ENCODE measurements around the gene PAAF1.
"Not testable (repeated sequence)": the region's sequence is repeated elsewhere in the genome, so short reads cannot be mapped to it uniquely, and the experiment has no call there.

The PAAF1 gene

DNA sequence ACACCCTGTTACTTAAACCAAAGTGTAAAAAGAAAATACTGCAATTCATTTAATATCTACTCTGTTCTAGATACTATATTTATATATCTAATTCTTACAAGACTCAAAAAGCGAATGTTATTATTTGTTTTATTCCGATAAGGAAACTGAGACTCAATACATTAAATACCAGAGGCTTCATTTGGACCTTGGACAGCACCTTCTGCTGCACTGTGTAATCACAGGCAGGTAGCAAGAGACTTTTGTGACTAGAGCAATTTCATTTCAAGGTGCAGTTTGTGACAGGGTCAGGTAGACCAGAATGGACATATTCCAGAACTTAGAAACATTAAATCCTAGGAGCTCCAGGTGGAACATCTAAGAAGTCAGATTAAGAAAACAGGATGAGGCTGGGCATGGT lies 52.6 kb downstream of the PAAF1 start:
- TF ChIP-seq, protein P1, sequence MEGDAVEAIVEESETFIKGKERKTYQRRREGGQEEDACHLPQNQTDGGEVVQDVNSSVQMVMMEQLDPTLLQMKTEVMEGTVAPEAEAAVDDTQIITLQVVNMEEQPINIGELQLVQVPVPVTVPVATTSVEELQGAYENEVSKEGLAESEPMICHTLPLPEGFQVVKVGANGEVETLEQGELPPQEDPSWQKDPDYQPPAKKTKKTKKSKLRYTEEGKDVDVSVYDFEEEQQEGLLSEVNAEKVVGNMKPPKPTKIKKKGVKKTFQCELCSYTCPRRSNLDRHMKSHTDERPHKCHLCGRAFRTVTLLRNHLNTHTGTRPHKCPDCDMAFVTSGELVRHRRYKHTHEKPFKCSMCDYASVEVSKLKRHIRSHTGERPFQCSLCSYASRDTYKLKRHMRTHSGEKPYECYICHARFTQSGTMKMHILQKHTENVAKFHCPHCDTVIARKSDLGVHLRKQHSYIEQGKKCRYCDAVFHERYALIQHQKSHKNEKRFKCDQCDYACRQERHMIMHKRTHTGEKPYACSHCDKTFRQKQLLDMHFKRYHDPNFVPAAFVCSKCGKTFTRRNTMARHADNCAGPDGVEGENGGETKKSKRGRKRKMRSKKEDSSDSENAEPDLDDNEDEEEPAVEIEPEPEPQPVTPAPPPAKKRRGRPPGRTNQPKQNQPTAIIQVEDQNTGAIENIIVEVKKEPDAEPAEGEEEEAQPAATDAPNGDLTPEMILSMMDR (IDR thresholded peaks at IDR 0.05; ENCODE audit: low read depth, low read length, missing control alignments): no peak
- no peak overlapping the region for H3K4me3 ChIP-seq (ENCODE audit: low read depth, low read length)
- no peak for DNase-seq (ENCODE audit: low read depth)

DNA sequence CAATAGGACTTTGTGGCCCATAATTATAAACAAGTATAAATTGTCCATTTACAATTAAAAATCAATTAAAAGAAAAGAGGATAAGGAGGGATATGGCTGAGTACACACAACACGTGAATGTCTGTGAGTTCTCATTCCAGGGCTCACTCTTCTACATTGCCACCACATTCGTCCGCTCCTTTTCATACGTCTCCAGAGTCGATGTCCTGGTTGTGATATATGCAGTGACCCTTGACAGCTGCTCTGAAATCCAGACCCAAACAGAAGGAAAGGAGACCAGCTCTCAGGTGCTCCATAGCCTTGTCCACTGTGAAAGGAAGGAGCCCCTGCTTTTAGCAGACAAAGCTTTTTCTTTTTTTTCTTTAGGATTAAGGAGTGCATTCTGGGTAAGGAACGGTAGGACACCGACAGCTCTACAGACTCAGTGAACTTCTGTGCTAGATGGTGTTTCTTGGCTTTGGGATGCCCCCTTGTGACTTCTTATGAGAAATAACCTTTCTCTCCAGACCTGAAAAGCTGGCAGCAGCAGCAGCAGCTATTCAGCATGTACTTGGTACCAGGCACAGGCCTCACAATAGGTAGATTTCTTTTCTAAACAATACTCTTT lies 54.3 kb downstream of the PAAF1 start:
- DNase-seq (ENCODE audit: low read depth): no peak
- TF ChIP-seq, protein P1 (IDR thresholded peaks at IDR 0.05; ENCODE audit: low read depth, low read length, missing control alignments): peak; percentile 26
- no peak overlapping the region for H3K4me3 ChIP-seq (ENCODE audit: low read depth, low read length)

DNA sequence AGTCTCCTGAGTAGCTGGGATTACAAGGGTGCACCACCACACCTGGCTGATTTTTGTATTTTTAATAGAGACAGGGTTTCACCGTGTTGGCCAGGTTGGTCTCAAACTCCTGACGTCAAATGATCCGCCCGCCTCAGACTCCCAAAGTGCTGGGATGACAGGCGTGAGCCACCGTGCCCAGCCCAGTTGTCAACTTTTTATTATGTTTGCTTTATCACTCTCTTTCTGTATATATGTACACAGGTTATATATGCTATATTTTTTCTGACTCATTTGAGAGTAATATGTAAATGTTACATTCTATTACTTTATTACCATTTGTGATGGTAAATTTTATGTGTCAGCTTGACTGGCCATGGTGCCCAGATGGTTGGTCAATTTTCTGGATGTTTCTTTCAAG lies 55.2 kb downstream of the PAAF1 start:
- no peak for DNase-seq (ENCODE audit: low read depth)
- H3K4me3 ChIP-seq (ENCODE audit: low read depth, low read length): no peak overlapping the region
- TF ChIP-seq, protein P1 (IDR thresholded peaks at IDR 0.05; ENCODE audit: low read depth, low read length, missing control alignments): no peak

DNA sequence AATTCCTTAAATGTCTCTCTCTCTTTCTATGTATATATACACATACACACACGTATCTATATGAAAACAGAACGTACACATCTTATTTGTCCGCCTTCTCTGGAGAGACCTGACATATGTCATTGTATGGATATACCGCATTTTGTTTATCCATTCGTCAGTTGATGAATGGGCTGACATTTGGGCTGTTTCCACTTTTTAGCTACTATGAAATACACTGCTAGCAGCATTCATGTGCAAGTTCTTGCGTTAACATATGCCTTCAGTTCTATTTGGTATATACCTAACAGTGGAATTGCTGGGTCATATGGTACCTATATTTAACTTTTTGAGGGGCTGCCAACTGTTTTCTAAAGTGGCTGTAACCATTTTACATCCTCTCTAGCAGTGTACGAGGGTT lies 56.0 kb downstream of the PAAF1 start:
- no peak for DNase-seq (ENCODE audit: low read depth)
- H3K4me3 ChIP-seq (ENCODE audit: low read depth, low read length): no peak overlapping the region
- TF ChIP-seq, protein P1 (IDR thresholded peaks at IDR 0.05; ENCODE audit: low read depth, low read length, missing control alignments): no peak

DNA sequence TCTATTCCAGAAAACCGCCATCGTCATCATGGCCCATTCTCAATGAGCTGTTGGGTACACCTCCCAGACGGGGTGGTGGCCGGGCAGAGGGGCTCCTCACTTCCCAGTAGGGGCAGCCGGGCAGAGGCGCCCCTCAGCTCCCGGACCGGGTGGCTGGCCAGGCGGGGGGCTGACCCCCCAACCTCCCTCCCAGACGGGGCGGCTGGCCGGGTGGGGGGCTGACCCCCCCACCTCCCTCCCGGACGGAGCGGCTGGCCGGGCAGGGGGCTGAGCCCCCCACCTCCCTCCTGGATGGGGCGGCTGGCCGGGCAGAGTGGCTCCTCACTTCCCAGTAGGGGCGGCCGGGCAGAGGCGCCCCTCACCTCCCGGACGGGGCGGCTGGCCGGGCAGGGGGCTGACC lies 59.2 kb downstream of the PAAF1 start:
- H3K4me3 ChIP-seq (ENCODE audit: low read depth, low read length); DNase-seq (ENCODE audit: low read depth): not testable (repeated sequence)

DNA sequence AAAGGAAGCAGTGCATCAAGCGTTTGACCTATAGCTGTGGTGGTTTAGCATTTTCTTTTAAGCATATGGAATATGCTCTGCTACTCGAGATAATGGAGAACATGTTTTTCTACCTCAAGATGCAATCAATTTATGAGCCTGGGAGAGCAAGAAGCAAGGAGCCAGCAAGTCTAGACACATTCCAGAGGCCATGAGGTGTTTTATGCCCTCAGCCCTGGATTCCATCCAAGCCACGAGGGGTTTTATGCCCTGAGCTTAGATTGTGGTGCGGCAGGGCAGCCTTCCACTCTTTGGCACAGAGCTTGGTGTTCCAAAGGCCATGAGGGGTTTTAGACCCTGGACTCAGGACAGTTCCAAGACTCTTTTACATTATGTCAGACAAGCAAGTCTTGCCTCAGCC lies 62.3 kb downstream of the PAAF1 start:
- no peak for DNase-seq (ENCODE audit: low read depth)
- TF ChIP-seq, protein P1 (IDR thresholded peaks at IDR 0.05; ENCODE audit: low read depth, low read length, missing control alignments): no peak
- no peak overlapping the region for H3K4me3 ChIP-seq (ENCODE audit: low read depth, low read length)

DNA sequence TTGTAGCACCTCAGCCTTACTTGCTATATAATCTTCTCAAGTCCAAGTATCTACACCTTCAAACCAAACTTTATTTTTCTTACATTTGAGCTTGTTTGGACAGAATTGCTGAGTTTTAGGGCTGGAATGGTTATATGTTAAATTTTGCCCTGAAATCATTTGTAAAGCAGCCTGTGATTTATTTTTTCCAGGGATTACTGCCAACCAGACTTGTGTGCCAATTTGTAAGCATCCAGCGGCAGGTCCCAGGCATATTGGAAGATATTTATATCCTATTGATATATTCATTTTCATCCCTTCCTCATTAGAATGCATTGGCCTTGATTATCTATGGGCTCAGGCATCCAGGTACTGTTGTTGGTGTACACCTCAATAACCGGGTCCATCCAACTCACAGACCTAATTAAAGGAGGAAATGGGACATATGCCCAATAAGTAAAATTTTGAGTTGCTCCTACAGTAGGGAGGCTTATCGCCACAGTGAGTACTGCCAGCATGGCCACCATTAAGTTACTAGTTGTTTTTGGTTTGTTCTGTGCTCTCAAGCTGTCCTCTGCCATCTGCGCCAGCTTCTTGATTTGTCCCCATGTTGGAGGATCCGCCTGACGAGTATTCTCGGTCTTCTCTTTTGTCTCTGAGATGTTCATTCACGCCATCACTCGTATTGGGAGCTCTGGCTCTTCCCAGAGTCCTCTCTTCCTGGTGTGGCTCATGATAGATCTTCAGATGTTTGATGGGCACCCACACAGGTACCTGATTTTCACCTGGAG lies 64.2 kb downstream of the PAAF1 start:
- TF ChIP-seq, protein P1 (IDR thresholded peaks at IDR 0.05; ENCODE audit: low read depth, low read length, missing control alignments): no peak
- DNase-seq (ENCODE audit: low read depth): no peak
- no peak overlapping the region for H3K4me3 ChIP-seq (ENCODE audit: low read depth, low read length)
